ENCODE results near the gene SKAP2.

Gene SKAP2

GRCh38 chr7:26897928-26898327, 33.5 kb upstream of the SKAP2 start:
- no peak for DNase-seq (ENCODE audit: low read depth)
- H3K4me3 ChIP-seq (ENCODE audit: low read length): no peak overlapping the region
- TF ChIP-seq, protein P1, sequence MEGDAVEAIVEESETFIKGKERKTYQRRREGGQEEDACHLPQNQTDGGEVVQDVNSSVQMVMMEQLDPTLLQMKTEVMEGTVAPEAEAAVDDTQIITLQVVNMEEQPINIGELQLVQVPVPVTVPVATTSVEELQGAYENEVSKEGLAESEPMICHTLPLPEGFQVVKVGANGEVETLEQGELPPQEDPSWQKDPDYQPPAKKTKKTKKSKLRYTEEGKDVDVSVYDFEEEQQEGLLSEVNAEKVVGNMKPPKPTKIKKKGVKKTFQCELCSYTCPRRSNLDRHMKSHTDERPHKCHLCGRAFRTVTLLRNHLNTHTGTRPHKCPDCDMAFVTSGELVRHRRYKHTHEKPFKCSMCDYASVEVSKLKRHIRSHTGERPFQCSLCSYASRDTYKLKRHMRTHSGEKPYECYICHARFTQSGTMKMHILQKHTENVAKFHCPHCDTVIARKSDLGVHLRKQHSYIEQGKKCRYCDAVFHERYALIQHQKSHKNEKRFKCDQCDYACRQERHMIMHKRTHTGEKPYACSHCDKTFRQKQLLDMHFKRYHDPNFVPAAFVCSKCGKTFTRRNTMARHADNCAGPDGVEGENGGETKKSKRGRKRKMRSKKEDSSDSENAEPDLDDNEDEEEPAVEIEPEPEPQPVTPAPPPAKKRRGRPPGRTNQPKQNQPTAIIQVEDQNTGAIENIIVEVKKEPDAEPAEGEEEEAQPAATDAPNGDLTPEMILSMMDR (conservative IDR thresholded peaks at IDR 0.05; ENCODE audit: low read length): no peak

- TF ChIP-seq, protein P1 (conservative IDR thresholded peaks at IDR 0.05; ENCODE audit: low read length): no peak
- no peak overlapping the region for H3K4me3 ChIP-seq (ENCODE audit: low read length)
- peak; percentile 29 for DNase-seq (ENCODE audit: low read depth)
These were observed 27.3 kb upstream of the SKAP2 start for GRCh38 chr7:26891400-26892350.

DNA sequence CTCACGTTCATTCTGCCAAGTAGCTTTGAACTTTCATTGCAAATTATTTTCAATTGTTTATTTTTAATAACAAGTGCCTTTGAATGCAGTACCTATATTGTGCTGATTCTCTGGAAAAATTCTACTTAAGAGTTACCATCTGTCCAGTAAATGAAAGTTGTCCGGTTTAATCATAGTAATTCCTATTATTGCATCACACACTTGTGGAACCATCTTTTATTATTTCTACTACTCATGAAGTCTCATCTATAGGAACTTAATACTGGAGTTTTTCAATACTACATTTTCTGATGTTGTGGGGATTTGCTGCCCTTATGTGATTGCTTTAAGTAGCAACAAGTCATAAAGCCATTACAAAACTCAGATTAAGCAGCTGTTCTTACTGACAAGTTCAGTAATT, 16.5 kb upstream of the SKAP2 start:
- no peak overlapping the region for H3K4me3 ChIP-seq (ENCODE audit: low read length)
- peak; percentile 2 for DNase-seq (ENCODE audit: low read depth)
- TF ChIP-seq, protein P1 (conservative IDR thresholded peaks at IDR 0.05; ENCODE audit: low read length): no peak

GRCh38 chr7:26879671-26880070, 15.3 kb upstream of the SKAP2 start:
- H3K4me3 ChIP-seq (ENCODE audit: low read length): no peak overlapping the region
- no peak for DNase-seq (ENCODE audit: low read depth)
- TF ChIP-seq, protein P1 (conservative IDR thresholded peaks at IDR 0.05; ENCODE audit: low read length): no peak

DNA sequence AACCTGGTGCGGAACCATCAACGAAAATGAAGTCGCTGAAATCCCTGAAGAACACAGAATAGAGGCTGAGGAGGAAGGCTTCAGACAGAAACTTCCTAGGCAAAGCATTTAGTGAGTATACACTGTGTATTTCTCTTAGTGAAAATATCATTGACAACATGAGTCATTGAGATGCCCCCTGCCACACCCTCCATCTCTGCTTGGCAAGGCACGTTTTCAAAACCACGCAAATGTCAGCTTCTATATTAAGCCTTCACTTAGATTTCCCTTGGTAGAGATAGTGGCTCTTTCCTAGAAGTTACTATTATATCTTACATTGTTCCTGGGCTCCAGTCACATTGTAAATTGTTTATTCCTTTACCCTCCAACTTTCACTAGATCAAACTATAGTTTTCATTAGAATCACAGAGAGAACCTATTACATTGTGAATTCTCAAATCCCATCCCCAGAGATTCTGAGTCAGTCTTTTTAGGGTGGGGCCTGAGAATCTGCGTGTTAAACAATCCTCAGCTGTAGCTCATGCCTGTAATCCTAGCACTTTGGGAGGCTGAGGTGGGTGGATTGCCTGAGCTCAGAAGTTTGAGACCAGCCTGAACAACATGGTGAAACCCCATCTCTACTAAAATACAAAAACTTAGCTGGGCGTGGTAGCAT, 4.6 kb upstream of the SKAP2 start:
- no peak overlapping the region for H3K4me3 ChIP-seq (ENCODE audit: low read length)
- TF ChIP-seq, protein P1 (conservative IDR thresholded peaks at IDR 0.05; ENCODE audit: low read length): no peak
- no peak for DNase-seq (ENCODE audit: low read depth)

GRCh38 chr7:26865094-26865388, 651 bp upstream of the SKAP2 start:
- no peak for DNase-seq (ENCODE audit: low read depth)
- TF ChIP-seq, protein P1 (conservative IDR thresholded peaks at IDR 0.05; ENCODE audit: low read length): no peak
- H3K4me3 ChIP-seq (ENCODE audit: low read length): peak overlapping the region; percentile 59

All from AG10803 (cell line).